Gastrocnemius medialis (tissue), 4 donors: Measurements from ENCODE around the gene PKP4.

ENCODE experiments used
- CTCF ChIP-seq, 5 experiments: fragments of 450-650 bp in 3 of 5; fragments of 200-600 bp in 2 of 5; sonication (generic) in 2 of 5; IDR thresholded peaks in 4 of 5; conservative IDR thresholded peaks in 1 of 5; 1 replicate in 4 of 5; 2 replicates in 1 of 5; pipeline ENCODE4 v1.5.1; 2016 to 2019; ENCODE audit warnings: antibody characterized with exemption in 5 of 5, mild to moderate bottlenecking in 3 of 5, moderate library complexity in 3 of 5
- POLR2A ChIP-seq, 2 donors: fragments of 450-650 bp; IDR thresholded peaks; one replicate each; pipeline ENCODE4 v1.6.1; 2017; ENCODE audit warnings: antibody characterized with exemption in 2 of 2, mild to moderate bottlenecking in 2 of 2, moderate library complexity in 2 of 2

DNA sequence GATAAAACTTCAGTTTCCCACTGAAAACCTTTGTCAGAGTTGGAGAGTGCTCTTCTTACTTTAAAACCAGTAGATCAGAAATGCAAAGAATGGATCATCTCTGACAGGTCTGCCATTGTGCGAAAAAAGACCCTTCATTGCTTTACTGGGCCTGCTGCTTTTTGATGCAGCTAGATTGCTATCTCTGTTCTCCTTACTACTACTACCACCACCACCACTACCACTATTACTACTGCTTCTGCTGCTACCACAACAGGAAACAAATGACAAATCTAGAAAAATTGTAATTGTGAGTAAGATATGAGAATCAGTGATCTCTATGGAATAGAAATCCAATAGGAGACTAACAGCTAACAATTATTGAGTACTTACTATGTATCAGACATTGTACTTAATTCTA lies 85.8 kb downstream of the PKP4 start:
- no peak for TF ChIP-seq CTCF (IDR thresholded peaks at IDR 0.05 in 4 of 5, conservative IDR thresholded peaks at IDR 0.05 in 1 of 5)
- no peak for TF ChIP-seq POLR2A (IDR thresholded peaks at IDR 0.05)
